ENCODE results near the gene WNT7B.
A peak's percentile ranks its signal among the peaks of the same experiment; 100 is the strongest.

WNT7B gene

GRCh38 chr22:45922661-45923060 lies 54.3 kb downstream of the WNT7B start:
- DNase-seq, result no peak

GRCh38 chr22:45922256-45922655 lies 54.7 kb downstream of the WNT7B start:
- DNase-seq, result peak; percentile 43

GRCh38 chr22:45919504-45920286 lies 57.3 kb downstream of the WNT7B start:
- peak; percentile 81 for DNase-seq

GRCh38 chr22:45918459-45919370 lies 58.2 kb downstream of the WNT7B start:
- no peak for DNase-seq

- no peak for DNase-seq
Observed at GRCh38 chr22:45917700-45918458, 59.1 kb downstream of the WNT7B start.

GRCh38 chr22:45917146-45917545 lies 59.8 kb downstream of the WNT7B start:
- DNase-seq, result peak; percentile 87

- DNase-seq, result no peak
Observed at GRCh38 chr22:45916515-45916914, 60.4 kb downstream of the WNT7B start.

GRCh38 chr22:45915841-45916240 lies 61.1 kb downstream of the WNT7B start:
- DNase-seq, result no peak

GRCh38 chr22:45915151-45915550 lies 61.8 kb downstream of the WNT7B start:
- no peak for DNase-seq

GRCh38 chr22:45914309-45914708 lies 62.7 kb downstream of the WNT7B start:
- DNase-seq, result no peak

- DNase-seq, result no peak
Observed at GRCh38 chr22:45912910-45913309, 64.1 kb downstream of the WNT7B start.

- DNase-seq, result peak; percentile 85
Observed at GRCh38 chr22:45911601-45912271, 65.2 kb downstream of the WNT7B start.

- DNase-seq, result peak; percentile 53
Observed at GRCh38 chr22:45910928-45911467, 66.0 kb downstream of the WNT7B start.

- DNase-seq, result no peak
Observed at GRCh38 chr22:45908961-45909360, 68.0 kb downstream of the WNT7B start.

- no peak for DNase-seq
Observed at GRCh38 chr22:45907996-45908395, 69.0 kb downstream of the WNT7B start.

- DNase-seq, result no peak
Observed at GRCh38 chr22:45907378-45907777, 69.6 kb downstream of the WNT7B start.

- no peak for DNase-seq
Observed at GRCh38 chr22:45906946-45907345, 70.0 kb downstream of the WNT7B start.

- DNase-seq, result no peak
Observed at GRCh38 chr22:45905924-45906865, 70.8 kb downstream of the WNT7B start.

- DNase-seq, result no peak
Observed at GRCh38 chr22:45905326-45905923, 71.5 kb downstream of the WNT7B start.

- DNase-seq, result no peak
Observed at GRCh38 chr22:45904236-45904635, 72.7 kb downstream of the WNT7B start.
